ENCODE results near the gene TMEM178B.

DNA sequence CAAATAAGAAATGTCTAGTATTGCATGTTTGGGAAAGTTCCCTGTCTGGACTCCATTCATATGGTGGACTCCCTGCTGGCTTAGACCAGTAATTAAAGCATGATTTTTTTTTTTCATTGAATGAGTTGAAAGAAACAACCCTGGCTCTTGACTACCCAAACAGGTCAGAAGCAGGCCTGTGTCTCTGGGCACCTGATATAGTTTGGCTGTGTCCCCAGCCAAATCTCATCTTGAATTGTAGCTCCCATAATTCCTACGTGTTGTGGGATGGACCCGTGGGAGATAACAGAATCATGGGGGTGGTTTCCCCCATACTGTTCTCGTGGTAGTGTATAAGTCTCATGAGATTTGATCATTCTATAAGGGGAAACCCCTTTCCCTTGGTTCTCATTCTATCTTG, 206.2 kb downstream of the TMEM178B start:
- TF ChIP-seq, protein P1, sequence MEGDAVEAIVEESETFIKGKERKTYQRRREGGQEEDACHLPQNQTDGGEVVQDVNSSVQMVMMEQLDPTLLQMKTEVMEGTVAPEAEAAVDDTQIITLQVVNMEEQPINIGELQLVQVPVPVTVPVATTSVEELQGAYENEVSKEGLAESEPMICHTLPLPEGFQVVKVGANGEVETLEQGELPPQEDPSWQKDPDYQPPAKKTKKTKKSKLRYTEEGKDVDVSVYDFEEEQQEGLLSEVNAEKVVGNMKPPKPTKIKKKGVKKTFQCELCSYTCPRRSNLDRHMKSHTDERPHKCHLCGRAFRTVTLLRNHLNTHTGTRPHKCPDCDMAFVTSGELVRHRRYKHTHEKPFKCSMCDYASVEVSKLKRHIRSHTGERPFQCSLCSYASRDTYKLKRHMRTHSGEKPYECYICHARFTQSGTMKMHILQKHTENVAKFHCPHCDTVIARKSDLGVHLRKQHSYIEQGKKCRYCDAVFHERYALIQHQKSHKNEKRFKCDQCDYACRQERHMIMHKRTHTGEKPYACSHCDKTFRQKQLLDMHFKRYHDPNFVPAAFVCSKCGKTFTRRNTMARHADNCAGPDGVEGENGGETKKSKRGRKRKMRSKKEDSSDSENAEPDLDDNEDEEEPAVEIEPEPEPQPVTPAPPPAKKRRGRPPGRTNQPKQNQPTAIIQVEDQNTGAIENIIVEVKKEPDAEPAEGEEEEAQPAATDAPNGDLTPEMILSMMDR (tag by site-specific recombination; IDR thresholded peaks at IDR 0.05), result no peak
- TF ChIP-seq ZNF629 (tag by site-specific recombination; IDR thresholded peaks at IDR 0.05), result no peak
- TF ChIP-seq ZNF391 (tag by site-specific recombination; IDR thresholded peaks at IDR 0.05; ENCODE audit: borderline replicate concordance, low read depth), result no peak
- no peak for TF ChIP-seq ZNF776 (tag by site-specific recombination; IDR thresholded peaks at IDR 0.05; ENCODE audit: borderline replicate concordance)
- no peak for TF ChIP-seq ZNF433 (tag by site-specific recombination; IDR thresholded peaks at IDR 0.05; ENCODE audit: low read depth)
- TF ChIP-seq TCF7L2 (IDR thresholded peaks at IDR 0.05; ENCODE audit: borderline replicate concordance, low read depth, low read length), result no peak
- TF ChIP-seq, protein P2, sequence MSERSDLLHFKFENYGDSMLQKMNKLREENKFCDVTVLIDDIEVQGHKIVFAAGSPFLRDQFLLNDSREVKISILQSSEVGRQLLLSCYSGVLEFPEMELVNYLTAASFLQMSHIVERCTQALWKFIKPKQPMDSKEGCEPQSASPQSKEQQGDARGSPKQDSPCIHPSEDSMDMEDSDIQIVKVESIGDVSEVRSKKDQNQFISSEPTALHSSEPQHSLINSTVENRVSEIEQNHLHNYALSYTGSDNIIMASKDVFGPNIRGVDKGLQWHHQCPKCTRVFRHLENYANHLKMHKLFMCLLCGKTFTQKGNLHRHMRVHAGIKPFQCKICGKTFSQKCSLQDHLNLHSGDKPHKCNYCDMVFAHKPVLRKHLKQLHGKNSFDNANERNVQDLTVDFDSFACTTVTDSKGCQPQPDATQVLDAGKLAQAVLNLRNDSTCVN (tag by site-specific recombination; optimal IDR thresholded peaks at IDR 0.05), result no peak
- TF ChIP-seq ZNF274 (IDR thresholded peaks at IDR 0.05; ENCODE audit: low read length), result no peak
- no peak for TF ChIP-seq ZNF274 (tag by site-specific recombination; IDR thresholded peaks at IDR 0.05; ENCODE audit: borderline replicate concordance)
- TF ChIP-seq ZNF747 (tag by site-specific recombination; IDR thresholded peaks at IDR 0.05), result no peak
- TF ChIP-seq ZNF174 (tag by site-specific recombination; IDR thresholded peaks at IDR 0.05), result no peak
- TF ChIP-seq, protein P3, sequence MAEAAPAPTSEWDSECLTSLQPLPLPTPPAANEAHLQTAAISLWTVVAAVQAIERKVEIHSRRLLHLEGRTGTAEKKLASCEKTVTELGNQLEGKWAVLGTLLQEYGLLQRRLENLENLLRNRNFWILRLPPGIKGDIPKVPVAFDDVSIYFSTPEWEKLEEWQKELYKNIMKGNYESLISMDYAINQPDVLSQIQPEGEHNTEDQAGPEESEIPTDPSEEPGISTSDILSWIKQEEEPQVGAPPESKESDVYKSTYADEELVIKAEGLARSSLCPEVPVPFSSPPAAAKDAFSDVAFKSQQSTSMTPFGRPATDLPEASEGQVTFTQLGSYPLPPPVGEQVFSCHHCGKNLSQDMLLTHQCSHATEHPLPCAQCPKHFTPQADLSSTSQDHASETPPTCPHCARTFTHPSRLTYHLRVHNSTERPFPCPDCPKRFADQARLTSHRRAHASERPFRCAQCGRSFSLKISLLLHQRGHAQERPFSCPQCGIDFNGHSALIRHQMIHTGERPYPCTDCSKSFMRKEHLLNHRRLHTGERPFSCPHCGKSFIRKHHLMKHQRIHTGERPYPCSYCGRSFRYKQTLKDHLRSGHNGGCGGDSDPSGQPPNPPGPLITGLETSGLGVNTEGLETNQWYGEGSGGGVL (tag by site-specific recombination; IDR thresholded peaks at IDR 0.05), result no peak
- TF ChIP-seq ZNF785 (tag by site-specific recombination; IDR thresholded peaks at IDR 0.05), result no peak
- no peak for TF ChIP-seq ZNF555 (tag by site-specific recombination; conservative IDR thresholded peaks at IDR 0.05)
